Mesendoderm (in vitro differentiated cells): ENCODE data around the gene COQ2. TPM values are rescaled to one million over a fixed set of nuclear protein-coding genes. Genes with fewer than 3 reads are reported as not detected.

Experiments used
- DNase-seq: peaks from one replicate; pipeline ENCODE4 v3.0.0; 2013
- H2AK5ac ChIP-seq: 2 replicates; pipeline ENCODE4 v1.6.1; 2013; ENCODE audit warnings: low read length, inconsistent platforms
- H2BK120ac ChIP-seq: 2 replicates; pipeline ENCODE4 v1.6.1; 2013; ENCODE audit warnings: low read depth, mild to moderate bottlenecking, low read length, moderate library complexity, mixed read lengths
- H2BK15ac ChIP-seq: replicated peaks from 2 replicates; pipeline ENCODE4 v1.6.1; 2013; ENCODE audit warnings: low read depth, mild to moderate bottlenecking, moderate library complexity
- H2BK5ac ChIP-seq: 2 replicates; pipeline ENCODE4 v1.6.1; 2013; ENCODE audit warnings: low read length, inconsistent platforms
- H3K18ac ChIP-seq: 2 replicates; pipeline ENCODE4 v1.6.1; 2013; ENCODE audit warnings: mild to moderate bottlenecking, low read length, mixed read lengths
- H3K23ac ChIP-seq: one replicate; pipeline ENCODE4 v1.6.1; 2013; ENCODE audit warnings: low read length
- H3K27ac ChIP-seq: 2 replicates; pipeline ENCODE4 v1.5.1; 2013; ENCODE audit warnings: low read depth, mild to moderate bottlenecking, inconsistent platforms, low read length, moderate library complexity
- H3K27me3 ChIP-seq: 2 replicates; pipeline ENCODE4 v1.6.1; 2013; ENCODE audit warnings: low read length, control low read depth, mild to moderate bottlenecking, inconsistent platforms; ENCODE audit not compliant: insufficient read depth, poor library complexity
- H3K36me3 ChIP-seq: 2 replicates; pipeline ENCODE4 v1.6.1; 2013; ENCODE audit warnings: low read length, inconsistent platforms; ENCODE audit not compliant: control insufficient read depth, insufficient read depth
- H3K4ac ChIP-seq: one replicate; pipeline ENCODE4 v1.6.1; 2013; ENCODE audit warnings: low read depth, mild to moderate bottlenecking, low read length, moderate library complexity
- H3K4me1 ChIP-seq: 2 replicates; pipeline ENCODE4 v1.6.1; 2013; ENCODE audit warnings: low read depth, low read length, inconsistent platforms; ENCODE audit not compliant: control insufficient read depth
- H3K4me2 ChIP-seq: 2 replicates; pipeline ENCODE4 v1.6.1; 2013; ENCODE audit warnings: low read length
- H3K4me3 ChIP-seq: 2 replicates; pipeline ENCODE4 v1.5.1; 2013; ENCODE audit warnings: mild to moderate bottlenecking, low read length
- H3K56ac ChIP-seq: one replicate; pipeline ENCODE4 v1.6.1; 2013; ENCODE audit warnings: low read length
- H3K79me1 ChIP-seq: 2 replicates; pipeline ENCODE4 v1.6.1; 2013; ENCODE audit warnings: low read length, inconsistent platforms
- H3K79me2 ChIP-seq: 2 replicates; pipeline ENCODE4 v1.6.1; 2013; ENCODE audit warnings: mild to moderate bottlenecking, low read length; ENCODE audit not compliant: control insufficient read depth, insufficient read depth
- H3K9ac ChIP-seq: 2 replicates; pipeline ENCODE4 v1.6.1; 2013; ENCODE audit warnings: low read length, inconsistent platforms
- H4K5ac ChIP-seq: one replicate; pipeline ENCODE4 v1.6.1; 2013; ENCODE audit warnings: low read length
- H4K8ac ChIP-seq: one replicate; pipeline ENCODE4 v1.6.1; 2013; ENCODE audit warnings: low read depth, mild to moderate bottlenecking, control low read depth, low read length, moderate library complexity
- WGBS: extraction: QIAGEN DNeasy Blood & Tissue Kit; methylation state at CpG from one replicate; pipeline ENCODE4 v1.1.7; 2013; ENCODE audit warnings: low lambda C conversion rate, missing lambda C conversion rate; ENCODE audit not compliant: insufficient coverage; ENCODE audit errors: extremely low coverage; 5-methylcytosine and 5-hydroxymethylcytosine counted together
- small RNA-seq: library from polyadenylated mRNA; stranded (forward); fragments of <200 nt; extraction: miRNeasy Mini kit (QIAGEN cat#:217004); gene quantifications from one replicate; pipeline ENCODE3, GENCODE V24; 2013; ENCODE audit not compliant: insufficient read depth

Gene COQ2

DNA sequence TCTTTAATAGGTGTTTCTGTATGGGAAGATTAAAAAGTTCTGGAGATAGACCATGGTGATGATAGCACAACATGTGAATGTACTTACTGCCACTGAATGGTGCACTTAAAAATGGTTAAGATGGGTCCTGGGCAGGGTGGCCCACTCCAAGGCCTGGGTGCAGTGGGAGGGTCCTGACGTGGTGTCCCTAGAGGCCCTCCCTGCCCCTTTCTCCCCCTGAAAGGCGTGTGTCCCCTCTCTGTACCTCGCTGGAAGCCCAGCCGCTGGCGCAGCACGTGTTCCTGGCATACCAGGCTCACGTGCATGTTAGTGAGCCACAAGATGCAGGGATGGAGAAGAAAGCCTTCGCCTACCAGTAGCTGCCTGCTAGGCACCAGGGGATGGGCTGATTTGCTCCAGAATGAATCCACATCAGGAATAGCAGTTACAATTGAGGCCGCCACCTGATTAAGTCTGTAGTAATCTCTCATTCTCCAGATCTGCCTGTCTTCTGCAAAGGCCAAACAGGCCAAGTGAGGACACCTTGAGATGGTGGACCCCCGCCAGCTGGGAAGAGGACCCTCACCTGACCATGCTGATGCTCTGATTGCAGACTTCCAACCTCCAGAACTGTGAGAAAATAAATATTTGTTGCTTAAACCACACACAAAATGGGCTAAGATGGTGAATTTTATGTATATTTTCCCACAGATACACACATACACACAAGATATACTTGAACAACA is 67.5 kb downstream of the COQ2 start:
- whole genome bisulfite sequencing = no CpG with 5 or more reads among the region's 10 CpGs
- Histone ChIP-seq H4K5ac (no peak overlapping the region), H2AK5ac (no peak overlapping the region), H3K79me1 (no peaks in the 10 kb centered on the region), H4K8ac (no peak overlapping the region), H3K18ac (no peak overlapping the region), H2BK15ac (no peak overlapping the region), H3K56ac (peak overlapping the region; percentile 42), H2BK120ac (no peak overlapping the region), H3K4ac (peak overlapping the region; percentile 41), H2BK5ac (no peak overlapping the region), H3K4me1 (peaks cover 12% of the 10 kb centered on the region), H3K9ac (no peak overlapping the region), H3K27ac (no peak overlapping the region), H3K4me3 (no peak overlapping the region), H3K27me3 (no peaks in the 10 kb centered on the region), H3K36me3 (no peaks in the 10 kb centered on the region), H3K23ac (no peak overlapping the region), H3K79me2 (no peaks in the 10 kb centered on the region), H3K4me2 (no peak overlapping the region)
- DNase-seq = no peak

DNA sequence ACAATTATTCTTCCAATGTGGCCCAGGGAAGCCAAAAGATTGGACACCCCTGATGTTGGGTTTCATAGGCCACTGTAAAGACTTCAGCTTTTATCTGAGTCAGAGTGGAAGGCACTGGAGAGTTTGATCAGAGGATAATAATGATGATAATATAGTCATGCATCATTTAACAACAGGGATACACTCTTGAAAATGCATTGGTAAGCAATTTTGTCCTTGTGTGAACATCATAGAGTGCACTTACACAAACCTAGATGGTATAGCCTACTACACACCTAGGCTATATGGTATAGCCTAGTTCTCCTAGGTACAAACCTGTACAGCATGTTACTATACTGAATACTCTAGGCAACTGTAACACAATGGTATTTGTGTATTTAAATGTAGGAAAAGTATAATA is 70.5 kb downstream of the COQ2 start:
- Histone ChIP-seq H3K4me1 (peaks cover 13% of the 10 kb centered on the region), H2BK120ac (no peak overlapping the region), H4K5ac (no peak overlapping the region), H3K27ac (no peak overlapping the region), H3K79me1 (no peaks in the 10 kb centered on the region), H3K18ac (no peak overlapping the region), H3K9ac (no peak overlapping the region), H3K4me2 (no peak overlapping the region), H3K27me3 (no peaks in the 10 kb centered on the region), H3K36me3 (no peaks in the 10 kb centered on the region), H2BK5ac (no peak overlapping the region), H2BK15ac (no peak overlapping the region), H3K79me2 (no peaks in the 10 kb centered on the region), H3K56ac (no peak overlapping the region), H3K23ac (no peak overlapping the region), H4K8ac (no peak overlapping the region), H3K4me3 (no peak overlapping the region), H2AK5ac (no peak overlapping the region), H3K4ac (no peak overlapping the region)
- DNase-seq = no peak

Small RNA genes lying within 50 kb of the gene (small RNA-seq; reads per million reads assigned to genes)
- not detected for gene AC114781.3
